Measurements from ENCODE around the gene PRKACG. TPM values are rescaled to one million over a fixed set of nuclear protein-coding genes. Genes with fewer than 3 reads are reported as not detected.
"Not testable (repeated sequence)": the region's sequence is repeated elsewhere in the genome, so short reads cannot be mapped to it uniquely, and the experiment has no call there.

PRKACG gene
- total RNA-seq, 6 experiments from 2014 or later, result not detected

GRCh38 chr9:68996462-68996861, 17.5 kb downstream of the PRKACG start:
- Mint-ChIP-seq H3K27me3 (ENCODE audit: insufficient read depth) (peaks cover 17% of the 10 kb centered on the region), H3K27ac (no peak overlapping the region), H3K36me3 (ENCODE audit: low read depth) (no peaks in the 10 kb centered on the region), H3K9me3 (no peaks in the 10 kb centered on the region), H3K4me1 (ENCODE audit: low read depth) (no peaks in the 10 kb centered on the region), H3K4me3 (no peak overlapping the region)
- no peak for TF ChIP-seq CTCF (IDR thresholded peaks at IDR 0.05)
- DNase-seq, result no peak

GRCh38 chr9:68995776-68996175, 18.1 kb downstream of the PRKACG start:
- no peak for DNase-seq
- no peak for TF ChIP-seq CTCF (IDR thresholded peaks at IDR 0.05)
- Mint-ChIP-seq H3K4me1 (ENCODE audit: low read depth) (no peaks in the 10 kb centered on the region), H3K36me3 (ENCODE audit: low read depth) (no peaks in the 10 kb centered on the region), H3K27me3 (ENCODE audit: insufficient read depth) (peaks cover 17% of the 10 kb centered on the region), H3K9me3 (no peaks in the 10 kb centered on the region), H3K4me3 (no peak overlapping the region), H3K27ac (no peak overlapping the region)

DNA sequence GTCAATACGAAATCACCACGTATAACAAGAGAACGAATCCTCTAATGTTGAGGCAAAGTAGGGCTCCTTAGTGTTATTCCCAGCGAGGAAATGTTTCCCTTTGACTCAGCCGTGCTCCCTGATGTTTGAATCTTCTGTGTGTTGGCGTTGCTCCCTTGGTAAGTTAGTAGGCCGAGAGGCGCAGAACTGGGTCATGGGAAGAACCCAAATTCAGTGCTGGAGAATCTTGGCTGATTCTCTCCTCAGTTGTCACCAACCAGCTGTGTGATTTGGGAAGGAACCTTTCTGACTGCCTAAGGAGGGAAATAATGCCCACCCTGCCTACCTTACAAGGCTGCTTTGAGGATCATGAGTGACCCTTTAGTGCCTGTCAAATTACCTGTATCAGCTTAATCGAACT, 22.5 kb downstream of the PRKACG start:
- H3K4me1 Mint-ChIP-seq (ENCODE audit: low read depth), result no peaks in the 10 kb centered on the region
- no peak overlapping the region for H3K4me3 Mint-ChIP-seq
- no peaks in the 10 kb centered on the region for H3K36me3 Mint-ChIP-seq (ENCODE audit: low read depth)
- TF ChIP-seq CTCF (IDR thresholded peaks at IDR 0.05), result no peak
- no peak overlapping the region for H3K27ac Mint-ChIP-seq
- H3K27me3 Mint-ChIP-seq (ENCODE audit: insufficient read depth), result peaks cover 13% of the 10 kb centered on the region
- no peaks in the 10 kb centered on the region for H3K9me3 Mint-ChIP-seq
- no peak for DNase-seq

GRCh38 chr9:68986949-68987348, 27.0 kb downstream of the PRKACG start:
- H3K4me3 Mint-ChIP-seq, result not testable (repeated sequence)

DNA sequence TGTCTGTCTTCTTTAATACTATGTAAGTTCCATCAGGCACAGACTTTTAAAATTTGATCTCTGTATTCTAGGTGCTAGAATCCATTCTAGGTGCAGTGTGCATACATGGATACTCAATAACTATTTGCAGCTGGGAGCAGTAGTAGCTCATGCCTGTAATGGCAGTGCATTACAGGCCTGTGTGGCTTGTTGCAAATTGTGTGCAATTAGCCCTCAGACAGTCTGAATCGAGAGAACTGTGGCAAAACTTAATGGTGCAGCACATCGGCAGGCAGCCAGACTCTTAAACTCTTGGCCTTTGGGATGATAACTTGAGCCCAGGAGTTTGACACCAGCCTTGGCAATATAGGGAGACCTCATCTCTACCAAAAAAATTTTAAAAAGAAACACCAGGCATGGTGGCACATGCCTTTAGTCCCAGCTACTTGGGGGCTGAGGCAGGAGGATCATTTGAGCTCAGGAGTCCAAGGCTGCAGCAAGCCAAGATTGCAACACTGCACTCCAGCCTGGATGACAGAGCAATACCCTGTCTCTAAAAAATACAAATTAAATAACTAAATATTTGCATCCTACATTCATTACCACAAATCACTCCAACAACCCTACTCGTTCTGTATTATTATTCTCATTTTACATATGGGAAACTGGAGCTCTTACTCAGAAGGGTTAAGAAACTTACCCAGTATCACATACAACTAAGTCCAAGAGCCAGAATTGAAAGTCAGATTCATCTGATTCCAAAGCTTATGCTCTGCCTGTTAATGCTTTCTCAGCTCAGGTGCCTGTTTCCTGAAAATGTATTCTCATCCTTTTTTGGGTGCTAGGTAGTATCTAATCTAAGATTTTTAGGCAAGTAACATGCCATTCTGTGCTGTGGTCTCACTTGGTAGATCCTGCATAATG, 30.1 kb downstream of the PRKACG start:
- DNase-seq, result no peak
- H3K27ac Mint-ChIP-seq, result no peak overlapping the region
- no peak overlapping the region for H3K4me3 Mint-ChIP-seq
- H3K9me3 Mint-ChIP-seq, result no peaks in the 10 kb centered on the region
- H3K27me3 Mint-ChIP-seq (ENCODE audit: insufficient read depth), result peaks cover 7% of the 10 kb centered on the region; the same call in 1 of the 2 replicates
- TF ChIP-seq CTCF (IDR thresholded peaks at IDR 0.05), result no peak
- H3K4me1 Mint-ChIP-seq (ENCODE audit: low read depth), result no peaks in the 10 kb centered on the region
- no peaks in the 10 kb centered on the region for H3K36me3 Mint-ChIP-seq (ENCODE audit: low read depth)

More at GRCh38 chr9:68986949-68987348, 27.0 kb downstream of the PRKACG start:
- H3K27me3 Mint-ChIP-seq (ENCODE audit: insufficient read depth); H3K27ac Mint-ChIP-seq; H3K36me3 Mint-ChIP-seq (ENCODE audit: low read depth); H3K9me3 Mint-ChIP-seq; DNase-seq; H3K4me1 Mint-ChIP-seq (ENCODE audit: low read depth): not testable (repeated sequence)

DNA sequence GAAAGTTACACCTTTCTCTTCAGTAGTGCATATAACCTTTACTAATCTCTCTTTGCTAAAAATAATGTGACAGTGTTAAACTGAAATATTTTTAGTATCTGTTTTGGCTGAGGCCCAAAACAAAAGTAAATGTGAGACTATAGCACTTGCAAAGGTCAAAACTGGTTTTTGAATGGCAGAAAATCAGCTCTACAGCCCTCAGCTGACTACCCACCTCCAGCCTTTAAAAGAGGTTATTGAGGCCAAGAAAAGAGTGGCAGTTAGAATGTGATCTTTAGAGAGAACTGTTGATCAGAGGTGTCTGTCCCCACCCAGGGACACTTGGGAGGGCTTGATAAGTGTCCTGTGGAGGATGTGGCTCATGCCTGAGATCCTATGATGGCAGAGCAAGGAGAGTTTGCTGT, 30.9 kb downstream of the PRKACG start:
- no peak overlapping the region for H3K27ac Mint-ChIP-seq
- no peaks in the 10 kb centered on the region for H3K36me3 Mint-ChIP-seq (ENCODE audit: low read depth)
- H3K4me1 Mint-ChIP-seq (ENCODE audit: low read depth), result no peaks in the 10 kb centered on the region

More for the DNA sequence above, 30.9 kb downstream of the PRKACG start:
- TF ChIP-seq CTCF (IDR thresholded peaks at IDR 0.05), result no peak
- Mint-ChIP-seq H3K4me3 (no peak overlapping the region), H3K9me3 (no peaks in the 10 kb centered on the region), H3K27me3 (ENCODE audit: insufficient read depth) (peaks cover 7% of the 10 kb centered on the region; the same call in 1 of the 2 replicates)
- DNase-seq, result no peak

Data from HFFc6 (cell line).